ENCODE results near the gene KIF2C. TPM values are rescaled to one million over a fixed set of nuclear protein-coding genes. Genes with fewer than 3 reads are reported as not detected.

KIF2C gene
- polyA plus RNA-seq, 2 of the 4 experiments (the other 2 are of a cell fraction), result 26.9 to 40.5 TPM

- TF ChIP-seq KDM1A (IDR thresholded peaks at IDR 0.05; ENCODE audit: low read depth), result no peak
- TF ChIP-seq BHLHE40 (IDR thresholded peaks at IDR 0.05; ENCODE audit: low read depth, low read length), result no peak
- no peak for TF ChIP-seq USF2 (IDR thresholded peaks at IDR 0.05)
- no peak for TF ChIP-seq EHMT2 (IDR thresholded peaks at IDR 0.05; ENCODE audit: low read depth)
- TF ChIP-seq TP53 (CRISPR knock-in tag; IDR thresholded peaks at IDR 0.05), result no peak
- no peak for TF ChIP-seq NPAS2 (CRISPR knock-in tag; IDR thresholded peaks at IDR 0.05; ENCODE audit: borderline replicate concordance)
- no peak for TF ChIP-seq GATA3 (IDR thresholded peaks at IDR 0.05; ENCODE audit: borderline replicate concordance)
- TF ChIP-seq HOXB5 (CRISPR knock-in tag; IDR thresholded peaks at IDR 0.05), result no peak
- TF ChIP-seq CEBPB (IDR thresholded peaks at IDR 0.05), result no peak
- no peak for TF ChIP-seq HOXB13 (CRISPR knock-in tag; IDR thresholded peaks at IDR 0.05; ENCODE audit: low read depth)
- TF ChIP-seq MAFK (IDR thresholded peaks at IDR 0.05; ENCODE audit: partially characterized antibody), result no peak
- TF ChIP-seq EP300 (IDR thresholded peaks at IDR 0.05), result no peak
- TF ChIP-seq, protein P1, sequence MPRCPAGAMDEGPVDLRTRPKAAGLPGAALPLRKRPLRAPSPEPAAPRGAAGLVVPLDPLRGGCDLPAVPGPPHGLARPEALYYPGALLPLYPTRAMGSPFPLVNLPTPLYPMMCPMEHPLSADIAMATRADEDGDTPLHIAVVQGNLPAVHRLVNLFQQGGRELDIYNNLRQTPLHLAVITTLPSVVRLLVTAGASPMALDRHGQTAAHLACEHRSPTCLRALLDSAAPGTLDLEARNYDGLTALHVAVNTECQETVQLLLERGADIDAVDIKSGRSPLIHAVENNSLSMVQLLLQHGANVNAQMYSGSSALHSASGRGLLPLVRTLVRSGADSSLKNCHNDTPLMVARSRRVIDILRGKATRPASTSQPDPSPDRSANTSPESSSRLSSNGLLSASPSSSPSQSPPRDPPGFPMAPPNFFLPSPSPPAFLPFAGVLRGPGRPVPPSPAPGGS (IDR thresholded peaks at IDR 0.05), result no peak
- TF ChIP-seq RARB (CRISPR knock-in tag; IDR thresholded peaks at IDR 0.05), result no peak
- TF ChIP-seq ATOH8 (CRISPR knock-in tag; IDR thresholded peaks at IDR 0.05; ENCODE audit: low read depth), result no peak
- no peak for TF ChIP-seq ZFP36 (IDR thresholded peaks at IDR 0.05; ENCODE audit: borderline replicate concordance, partially characterized antibody)
- FAIRE-seq (no peak), ATAC-seq (no peak), DNase-seq (ENCODE audit: low read depth in 1 of 2, low spot score in 1 of 2) (no peak)
- Histone ChIP-seq H3K27ac (no peak overlapping the region), H3K4me3 (no peak overlapping the region), H3K4me2 (no peak overlapping the region), H3K4me1 (peaks cover 9% of the 10 kb centered on the region; the same call in 2 of the 3 replicates), H3K9me3 (no peaks in the 10 kb centered on the region)
- ChIA-PET POLR2A (no interaction called here), CTCF (no interaction called here)
- 95% methylated on average over 3 of the region's 3 CpGs for WGBS (ENCODE audit: missing lambda C conversion rate)
Measured at GRCh38 chr1:44693900-44694299, 45.7 kb upstream of the KIF2C start.

- ChIA-PET CTCF (interaction anchor here (1.4 kb wide), 1 partner anchor 11 kb away, joined by 4 read pairs; no protein-coding TSS in a partner anchor), POLR2A (no interaction called here)
- no peak for DNase-seq (ENCODE audit: low read depth in 1 of 2, low spot score in 1 of 2)
- TF ChIP-seq SREBF2 (IDR thresholded peaks at IDR 0.05) (no peak), FOSB (CRISPR knock-in tag; IDR thresholded peaks at IDR 0.05) (no peak), ATOH8 (CRISPR knock-in tag; IDR thresholded peaks at IDR 0.05; ENCODE audit: low read depth) (no peak), HEYL (CRISPR knock-in tag; IDR thresholded peaks at IDR 0.05) (no peak), HOXB13 (CRISPR knock-in tag; IDR thresholded peaks at IDR 0.05; ENCODE audit: low read depth) (no peak), FOSL2 (IDR thresholded peaks at IDR 0.05) (no peak), FOSL2 (CRISPR knock-in tag; IDR thresholded peaks at IDR 0.05) (no peak), NR3C1 (IDR thresholded peaks at IDR 0.05) (no peak), TFCP2L1 (CRISPR knock-in tag; IDR thresholded peaks at IDR 0.05) (no peak), MYC (IDR thresholded peaks at IDR 0.05; ENCODE audit: borderline replicate concordance, low read length) (no peak), RCOR1 (IDR thresholded peaks at IDR 0.05; ENCODE audit: low read depth, low read length) (no peak), KDM5A (IDR thresholded peaks at IDR 0.05) (no peak), BHLHE40 (IDR thresholded peaks at IDR 0.05; ENCODE audit: low read depth, low read length) (no peak), SMC3 (IDR thresholded peaks at IDR 0.05) (no peak), HOXB5 (CRISPR knock-in tag; IDR thresholded peaks at IDR 0.05) (no peak), HES2 (IDR thresholded peaks at IDR 0.05) (no peak), CBX8 (IDR thresholded peaks at IDR 0.05) (no peak), NPAS2 (CRISPR knock-in tag; IDR thresholded peaks at IDR 0.05; ENCODE audit: borderline replicate concordance) (no peak)
- TF ChIP-seq, protein P2, sequence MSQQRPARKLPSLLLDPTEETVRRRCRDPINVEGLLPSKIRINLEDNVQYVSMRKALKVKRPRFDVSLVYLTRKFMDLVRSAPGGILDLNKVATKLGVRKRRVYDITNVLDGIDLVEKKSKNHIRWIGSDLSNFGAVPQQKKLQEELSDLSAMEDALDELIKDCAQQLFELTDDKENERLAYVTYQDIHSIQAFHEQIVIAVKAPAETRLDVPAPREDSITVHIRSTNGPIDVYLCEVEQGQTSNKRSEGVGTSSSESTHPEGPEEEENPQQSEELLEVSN (IDR thresholded peaks at IDR 0.05; ENCODE audit: borderline replicate concordance, low read depth), result no peak
- H3K4me3 ChIP-seq, result no peak overlapping the region
- H3K27ac ChIP-seq, result no peak overlapping the region
- FAIRE-seq, result no peak
- WGBS (ENCODE audit: missing lambda C conversion rate), result 82% methylated on average over 7 of the region's 7 CpGs
- ATAC-seq, result no peak
- H3K4me1 ChIP-seq, result 0 out of 3 replicates have a peak, but pooled peaks cover 4% of the 10 kb centered on the region
- H3K9me3 ChIP-seq, result no peaks in the 10 kb centered on the region
- H3K4me2 ChIP-seq, result no peak overlapping the region
Measured at GRCh38 chr1:44694863-44695478, 44.7 kb upstream of the KIF2C start.
